ENCODE data around the gene SLK.

- TF ChIP-seq FOSL2 (IDR thresholded peaks at IDR 0.05; ENCODE audit: borderline replicate concordance, low read depth) (no peak), REST (IDR thresholded peaks at IDR 0.05; ENCODE audit: low read depth, low read length) (no peak), YY1 (IDR thresholded peaks at IDR 0.05; ENCODE audit: low read depth) (no peak), RAD21 (IDR thresholded peaks at IDR 0.05; ENCODE audit: low read length) (no peak), CTCF (IDR thresholded peaks at IDR 0.05) (no peak), EP300 (IDR thresholded peaks at IDR 0.05; ENCODE audit: borderline replicate concordance in 1 of 2, low read depth in 1 of 2, low read length in 1 of 2) (no peak), SMC3 (IDR thresholded peaks at IDR 0.05; ENCODE audit: low read depth, low read length) (no peak)
Measured at GRCh38 chr10:104025524-104025923, 58.6 kb downstream of the SLK start.
